GM12878 (cell line): ENCODE data around the gene GAREM2. TPM values are rescaled to one million over a fixed set of nuclear protein-coding genes. Genes with fewer than 3 reads are reported as not detected.

ENCODE experiments used
- ATAC-seq: fragments of 200-7000 bp; cut with Tn5 transposase; 3 replicates; pipeline ENCODE4 v1.9.1; 2020; ENCODE audit warnings: mild to moderate bottlenecking, moderate library complexity
- BruUV-seq: library from RNA; stranded (reverse); fragments of 400-500 nt; replicated peaks from 2 replicates; lab custom pipeline; 2021; lab: Mats Ljungman, UMichigan
- CTCF ChIA-PET: fragments of 300-600 bp; sonication (Branson Sonifier 250); formaldehyde crosslinking; extraction: SDS; loops from one replicate; lab custom pipeline; 2021; ENCODE audit warnings: inconsistent platforms; lab: Yijun Ruan, JAX
- POLR2A ChIA-PET: fragments of 350-600 bp; formaldehyde crosslinking; extraction: SDS; loops from one replicate; lab custom pipeline; 2021; ENCODE audit warnings: inconsistent platforms; lab: Charles Lee
- RAD21 ChIA-PET: fragments of 300-600 bp; sonication (Branson Sonifier 250); formaldehyde crosslinking; loops from one replicate; lab custom pipeline; 2023; ENCODE audit warnings: antibody characterized with exemption; ENCODE audit not compliant: unreplicated experiment; lab: Charles Lee
- SMC1A ChIA-PET: fragments of 300-600 bp; sonication (Branson Sonifier 250); formaldehyde crosslinking; loops from one replicate; lab custom pipeline; 2023; ENCODE audit not compliant: unreplicated experiment, uncharacterized antibody; lab: Charles Lee
- DNase-seq: peaks from one replicate; pipeline ENCODE4 v3.0.0-alpha.2; 2011; ENCODE audit warnings: low read depth, low spot score
- FAIRE-seq: peaks from 3 replicates; lab custom pipeline; 2011; peaks lifted over from hg19 to GRCh38; lab: Jason Lieb, UNC
- H2AFZ ChIP-seq: 2 replicates; pipeline ENCODE4 v1.6.0; 2011; ENCODE audit warnings: low read depth, low read length, control low read depth; ENCODE audit not compliant: control insufficient read depth
- H3K27ac ChIP-seq: 2 replicates; pipeline ENCODE4 v1.5.1; 2011; ENCODE audit warnings: control low read depth; ENCODE audit not compliant: control insufficient read depth, insufficient read depth
- H3K27me3 ChIP-seq, 2 experiments: replicated peaks in 1 of 2; 2 replicates each; pipeline versions ENCODE4 v1.6.0 to v1.6.1; 2011; ENCODE audit warnings: low read length in 1 of 2; ENCODE audit not compliant: control insufficient read depth in 2 of 2, insufficient read depth in 2 of 2
- H3K36me3 ChIP-seq, 2 experiments: 2 replicates each; pipeline ENCODE4 v1.5.1; 2011; ENCODE audit warnings: low read length in 1 of 2; ENCODE audit not compliant: control insufficient read depth in 2 of 2, insufficient read depth in 2 of 2
- H3K4me1 ChIP-seq: 2 replicates; pipeline ENCODE4 v1.6.1; 2011; ENCODE audit warnings: mild to moderate bottlenecking, low read length, moderate library complexity, mixed read lengths; ENCODE audit not compliant: control insufficient read depth, insufficient read depth
- H3K4me2 ChIP-seq: 2 replicates; pipeline ENCODE4 v1.6.0; 2011; ENCODE audit warnings: control low read depth; ENCODE audit not compliant: control insufficient read depth, insufficient read depth
- H3K4me3 ChIP-seq: fragments of 200-600 bp; sonication (generic); 2 replicates; pipeline ENCODE4 v1.5.1; 2016
- H3K79me2 ChIP-seq: 2 replicates; pipeline ENCODE4 v1.6.0; 2011; ENCODE audit warnings: low read length; ENCODE audit not compliant: control insufficient read depth, insufficient read depth
- H3K9ac ChIP-seq: 2 replicates; pipeline ENCODE4 v1.8.0; 2011; ENCODE audit warnings: low read length, control low read depth, mixed read lengths; ENCODE audit not compliant: control insufficient read depth, insufficient read depth
- H3K9me3 ChIP-seq: replicated peaks from 3 replicates; pipeline ENCODE4 v1.5.1; 2011; ENCODE audit warnings: mild to moderate bottlenecking, low read length; ENCODE audit not compliant: control insufficient read depth, insufficient read depth
- H4K20me1 ChIP-seq: 2 replicates; pipeline ENCODE4 v1.6.0; 2011; ENCODE audit not compliant: control insufficient read depth, insufficient read depth
- BCLAF1 ChIP-seq: fragments of 450-650 bp; IDR thresholded peaks from 2 replicates; pipeline ENCODE4 v1.6.1; 2017; ENCODE audit warnings: antibody characterized with exemption, mild to moderate bottlenecking, moderate library complexity
- BHLHE40 ChIP-seq, 2 experiments: fragments of 450-650 bp in 1 of 2; IDR thresholded peaks; 2 replicates each; pipeline ENCODE4 v1.6.1; 2011 to 2017; ENCODE audit warnings: low read depth in 2 of 2, borderline replicate concordance in 1 of 2, improper control_type of control experiment in 1 of 2, low read length in 1 of 2, mild to moderate bottlenecking in 1 of 2
- CREM ChIP-seq: IDR thresholded peaks from 2 replicates; pipeline ENCODE4 v1.6.1; 2014; ENCODE audit warnings: antibody characterized with exemption, low read depth
- HDAC2 ChIP-seq: fragments of 200-600 bp; sonication (generic); IDR thresholded peaks from 2 replicates; pipeline ENCODE4 v1.6.1; 2017
- HSF1 ChIP-seq: fragments of 150-350 bp; IDR thresholded peaks from 2 replicates; pipeline ENCODE4 v1.6.1; 2014; ENCODE audit warnings: mild to moderate bottlenecking, low read depth, low read length
- MEF2A ChIP-seq: IDR thresholded peaks from 2 replicates; pipeline ENCODE4 v1.6.1; 2011; ENCODE audit warnings: low read depth, mild to moderate bottlenecking, low read length, moderate library complexity; ENCODE audit not compliant: insufficient read depth
- MYC ChIP-seq: IDR thresholded peaks from 2 replicates; pipeline ENCODE4 v1.6.1; 2011; ENCODE audit warnings: mild to moderate bottlenecking, low read length, moderate library complexity, inconsistent platforms; ENCODE audit not compliant: insufficient read depth, insufficient replicate concordance, insufficient read length, severe bottlenecking
- NR2F1 ChIP-seq: fragments of 450-650 bp; conservative IDR thresholded peaks from 2 replicates; pipeline ENCODE4 v1.6.1; 2017; ENCODE audit warnings: mild to moderate bottlenecking
- POLR2AphosphoS2 ChIP-seq: IDR thresholded peaks from 2 replicates; pipeline ENCODE4 v1.6.1; 2011; ENCODE audit warnings: low read depth, mild to moderate bottlenecking, low read length, improper control_type of control experiment, moderate library complexity
- RBBP5 ChIP-seq: fragments of 200-600 bp; sonication (generic); conservative IDR thresholded peaks from 2 replicates; pipeline ENCODE4 v1.6.1; 2016
- SMARCA5 ChIP-seq: fragments of 450-650 bp; IDR thresholded peaks from 2 replicates; pipeline ENCODE4 v1.6.1; 2017; ENCODE audit warnings: mild to moderate bottlenecking
- TCF3 ChIP-seq: IDR thresholded peaks from 2 replicates; pipeline ENCODE4 v1.6.1; 2012; ENCODE audit warnings: low read depth, mild to moderate bottlenecking, low read length, borderline replicate concordance; ENCODE audit not compliant: insufficient read depth
- YY1 ChIP-seq: IDR thresholded peaks from 2 replicates; pipeline ENCODE4 v1.6.1; 2011; ENCODE audit warnings: low read depth, mild to moderate bottlenecking, low read length
- ZNF24 ChIP-seq: fragments of 450-650 bp; IDR thresholded peaks from 2 replicates; pipeline ENCODE4 v1.6.1; 2017; ENCODE audit warnings: antibody characterized with exemption, mild to moderate bottlenecking
- ZNF384 ChIP-seq: IDR thresholded peaks from 2 replicates; pipeline ENCODE4 v1.6.1; 2012; ENCODE audit warnings: low read depth, mild to moderate bottlenecking, low read length, improper control_type of control experiment, borderline replicate concordance
- ZZZ3 ChIP-seq: IDR thresholded peaks from 2 replicates; pipeline ENCODE4 v1.6.1; 2011; ENCODE audit warnings: low read depth; ENCODE audit not compliant: control insufficient read depth, insufficient read length
- WGBS: methylation state at CpG from one replicate; pipeline ENCODE4 v1.1.6; 2016; ENCODE audit warnings: low lambda C conversion rate; ENCODE audit not compliant: insufficient replicate concordance, insufficient coverage; ENCODE audit errors: missing lambda C conversion rate; 5-methylcytosine and 5-hydroxymethylcytosine counted together
- in situ Hi-C: fragments of 300-500 bp; cut with MboI; formaldehyde crosslinking; loops from 9 replicates; pipeline ENCODE4 v1.14.3; 2018; ENCODE audit warnings: mixed read lengths
- intact Hi-C: fragments of 100-400 bp; cut with micrococcal nuclease; formaldehyde crosslinking; loops from one replicate; pipeline ENCODE4 v1.14.2; 2022; ENCODE audit not compliant: unreplicated experiment
- polyA plus RNA-seq, 11 experiments: library from polyadenylated mRNA; depleted of rRNA in 4 of 11; unstranded in 6 of 11; stranded (reverse) in 5 of 11; fragments of >200 nt; fragmentation: Nextera tagmentation in 4 of 11; fragmentation: Illumina TruSeq in 1 of 11; extraction: Ambion mirVana in 4 of 11; extraction: Trizol in 1 of 11; gene quantifications; 1 replicate in 1 of 11; 2 replicates in 10 of 11; pipeline versions ENCODE4 v1.2.1 to v1.2.3, GENCODE V29; 2011 to 2016; ENCODE audit warnings: inconsistent platforms in 2 of 11, missing spikeins in 2 of 11, low read depth in 1 of 11
- total RNA-seq, 4 experiments: library from RNA; depleted of rRNA in 3 of 4; stranded (reverse); fragments of >200 nt in 3 of 4; fragmentation: Illumina TruSeq in 1 of 4; extraction: Trizol in 1 of 4; gene quantifications; 2 replicates each; pipeline versions ENCODE4 v1.2.1 to v1.2.3, GENCODE V29; 2013 to 2021
- TF ChIP-seq, protein P1 (sequence below): IDR thresholded peaks from 2 replicates; pipeline ENCODE4 v1.6.1; 2011; ENCODE audit warnings: mild to moderate bottlenecking, low read depth, low read length, moderate library complexity; ENCODE audit not compliant: insufficient replicate concordance

Gene GAREM2
- total and polyA plus RNA-seq, 10 of the 15 experiments (the other 5 are each of a cell fraction or from before 2014, with no cell fraction given) = 0.06 to 1.4 (median 0.44) TPM

DNA sequence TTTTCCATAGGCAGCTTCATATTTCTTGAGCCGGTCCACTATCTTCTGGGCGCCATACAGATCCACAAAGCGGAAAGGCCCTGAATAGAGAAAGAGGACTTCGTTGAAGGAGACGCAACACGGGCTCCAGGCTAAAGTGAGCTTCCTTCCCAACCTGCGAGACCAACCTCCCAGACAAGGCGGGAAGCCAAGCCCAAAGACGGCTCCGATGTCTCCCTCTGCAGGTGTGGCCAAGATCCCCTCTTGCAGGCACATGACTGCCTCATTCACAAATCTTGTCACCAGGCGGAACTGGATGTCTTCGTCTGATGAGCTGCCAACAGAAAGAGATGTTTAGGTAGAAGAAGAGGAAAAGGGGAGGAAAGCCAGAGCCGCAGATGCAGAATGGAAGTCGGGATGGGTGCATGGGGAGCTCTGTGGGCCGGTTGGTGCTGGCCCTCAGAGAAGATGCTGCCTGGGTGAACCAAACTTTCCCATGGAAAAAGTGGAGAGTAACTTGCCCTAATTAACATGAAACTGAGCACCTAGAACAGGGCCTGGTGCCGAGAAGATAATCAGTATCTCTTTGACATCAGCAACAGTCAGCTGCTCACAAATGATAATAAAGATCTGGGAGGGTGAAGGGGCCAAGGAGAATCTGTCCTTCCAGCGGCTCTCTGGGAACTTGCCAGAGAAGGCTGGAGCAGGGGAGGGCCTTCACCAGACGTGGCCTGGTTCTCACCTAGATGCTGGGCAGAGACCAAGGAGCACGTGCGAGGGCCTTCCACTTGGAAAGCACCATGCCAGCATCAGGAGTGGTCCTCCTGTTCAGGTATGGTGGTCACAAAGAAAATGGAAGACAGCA is 18.6 kb downstream of the GAREM2 start:
- no peaks in the 10 kb centered on the region for H3K27me3 ChIP-seq
- FAIRE-seq = no peak
- ChIA-PET SMC1A (no interaction called here), POLR2A (interaction anchor here (0.6 kb wide), 1 partner anchor 130 kb away, joined by 3 read pairs; no protein-coding TSS in a partner anchor), CTCF (no interaction called here), RAD21 (no interaction called here)
- no peak for ATAC-seq
- H3K36me3 ChIP-seq = peaks cover 22 to 42% of the 10 kb centered on the region in 2 experiments; a peak in 3 of 4 replicates
- H4K20me1 ChIP-seq = no peaks in the 10 kb centered on the region
- H3K4me3 ChIP-seq = no peak overlapping the region
- H2AFZ ChIP-seq = no peak overlapping the region
- in situ Hi-C loops (no loop called here), intact Hi-C loops (no loop called here)
- H3K27ac ChIP-seq = no peak overlapping the region
- H3K9ac ChIP-seq = no peak overlapping the region
- no peaks in the 10 kb centered on the region for H3K4me1 ChIP-seq
- H3K9me3 ChIP-seq = no peaks in the 10 kb centered on the region
- no TSS peak for BruUV-seq
- no peak overlapping the region for H3K4me2 ChIP-seq
- H3K79me2 ChIP-seq = no peaks in the 10 kb centered on the region
- DNase-seq = no peak
- 95% methylated on average over 20 of the region's 20 CpGs for WGBS
- TF ChIP-seq HDAC2 (no peak), RBBP5 (no peak), POLR2AphosphoS2 (no peak), HSF1 (no peak), TCF3 (no peak), ZNF384 (no peak), ZZZ3 (no peak), YY1 (no peak), BHLHE40 (IDR thresholded peaks at IDR 0.05; ENCODE audit: borderline replicate concordance in 1 of 2, low read depth in 2 of 2, low read length in 1 of 2) (no peak), ZNF24 (no peak), NR2F1 (no peak), SMARCA5 (no peak), MYC (no peak), MEF2A (no peak), BCLAF1 (no peak), CREM (no peak)
- TF ChIP-seq, protein P1, sequence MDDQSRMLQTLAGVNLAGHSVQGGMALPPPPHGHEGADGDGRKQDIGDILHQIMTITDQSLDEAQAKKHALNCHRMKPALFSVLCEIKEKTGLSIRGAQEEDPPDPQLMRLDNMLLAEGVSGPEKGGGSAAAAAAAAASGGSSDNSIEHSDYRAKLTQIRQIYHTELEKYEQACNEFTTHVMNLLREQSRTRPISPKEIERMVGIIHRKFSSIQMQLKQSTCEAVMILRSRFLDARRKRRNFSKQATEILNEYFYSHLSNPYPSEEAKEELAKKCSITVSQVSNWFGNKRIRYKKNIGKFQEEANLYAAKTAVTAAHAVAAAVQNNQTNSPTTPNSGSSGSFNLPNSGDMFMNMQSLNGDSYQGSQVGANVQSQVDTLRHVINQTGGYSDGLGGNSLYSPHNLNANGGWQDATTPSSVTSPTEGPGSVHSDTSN = no peak
